ENCODE measurements around the gene DNAH6.

DNAH6 gene

DNA sequence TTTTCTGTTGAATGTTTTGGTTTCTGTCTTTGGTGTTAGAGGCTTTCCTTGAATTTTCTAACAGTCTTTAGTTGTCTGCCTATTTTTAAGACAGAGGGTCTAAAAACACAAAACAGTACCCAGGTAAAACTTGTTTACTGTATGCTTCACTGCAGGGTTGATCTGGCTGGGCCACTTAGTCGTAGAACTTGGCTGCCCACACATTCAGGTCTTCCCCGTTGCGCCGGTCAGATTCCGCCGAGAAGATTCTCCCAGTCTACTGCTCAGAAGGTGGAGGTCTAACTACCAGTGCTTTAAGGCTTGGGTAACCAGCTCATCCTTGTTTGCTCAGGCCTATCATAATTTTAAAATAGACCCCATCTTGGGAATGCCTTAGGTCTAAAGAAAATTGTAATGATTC, 24.6 kb upstream of the DNAH6 start:
- DNase-seq (ENCODE audit: extremely low read depth, low read depth): no peak
- TF ChIP-seq, protein P1, sequence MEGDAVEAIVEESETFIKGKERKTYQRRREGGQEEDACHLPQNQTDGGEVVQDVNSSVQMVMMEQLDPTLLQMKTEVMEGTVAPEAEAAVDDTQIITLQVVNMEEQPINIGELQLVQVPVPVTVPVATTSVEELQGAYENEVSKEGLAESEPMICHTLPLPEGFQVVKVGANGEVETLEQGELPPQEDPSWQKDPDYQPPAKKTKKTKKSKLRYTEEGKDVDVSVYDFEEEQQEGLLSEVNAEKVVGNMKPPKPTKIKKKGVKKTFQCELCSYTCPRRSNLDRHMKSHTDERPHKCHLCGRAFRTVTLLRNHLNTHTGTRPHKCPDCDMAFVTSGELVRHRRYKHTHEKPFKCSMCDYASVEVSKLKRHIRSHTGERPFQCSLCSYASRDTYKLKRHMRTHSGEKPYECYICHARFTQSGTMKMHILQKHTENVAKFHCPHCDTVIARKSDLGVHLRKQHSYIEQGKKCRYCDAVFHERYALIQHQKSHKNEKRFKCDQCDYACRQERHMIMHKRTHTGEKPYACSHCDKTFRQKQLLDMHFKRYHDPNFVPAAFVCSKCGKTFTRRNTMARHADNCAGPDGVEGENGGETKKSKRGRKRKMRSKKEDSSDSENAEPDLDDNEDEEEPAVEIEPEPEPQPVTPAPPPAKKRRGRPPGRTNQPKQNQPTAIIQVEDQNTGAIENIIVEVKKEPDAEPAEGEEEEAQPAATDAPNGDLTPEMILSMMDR (IDR thresholded peaks at IDR 0.05; ENCODE audit: low read depth, low read length): no peak

DNA sequence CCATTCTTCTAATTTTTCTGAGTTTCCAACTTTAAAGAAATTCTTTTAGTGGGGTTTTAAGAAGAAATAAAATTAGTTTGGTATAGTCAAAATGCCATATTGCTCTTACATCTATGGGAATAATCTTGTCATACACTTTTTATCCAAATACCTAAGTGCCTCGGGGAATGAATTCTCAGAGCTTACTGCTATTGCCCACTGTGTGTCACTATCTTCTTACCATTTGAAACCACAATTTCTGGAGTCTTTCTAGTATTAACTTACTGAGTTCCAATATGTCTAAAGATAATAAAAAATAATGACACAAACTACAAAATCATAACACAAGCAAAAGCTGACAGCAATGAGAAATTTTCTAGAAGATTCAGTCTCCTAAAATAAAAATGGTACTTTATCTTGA, 23.7 kb upstream of the DNAH6 start:
- TF ChIP-seq, protein P1 (IDR thresholded peaks at IDR 0.05; ENCODE audit: low read depth, low read length): peak; percentile 18
- DNase-seq (ENCODE audit: extremely low read depth, low read depth): no peak

DNA sequence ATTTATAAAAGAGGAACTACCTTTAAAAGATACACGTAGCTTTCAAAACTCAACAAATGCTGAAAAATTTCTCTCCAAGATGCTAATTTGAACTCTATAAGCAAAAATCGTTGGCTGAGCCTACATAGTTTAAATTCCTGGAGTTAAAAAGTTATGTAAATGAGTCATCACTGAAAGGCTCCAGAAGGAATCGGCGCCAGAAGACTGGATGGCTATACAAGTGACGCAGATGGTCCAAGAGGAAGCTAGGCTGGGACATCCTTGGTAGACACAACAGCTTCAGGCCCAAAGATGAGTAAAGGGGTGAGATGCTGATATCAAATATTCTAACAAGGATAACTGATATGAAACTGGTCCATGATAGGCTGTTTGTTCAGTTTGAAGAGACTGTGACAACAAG, 22.8 kb upstream of the DNAH6 start:
- peak; percentile 44 for DNase-seq (ENCODE audit: extremely low read depth, low read depth)
- TF ChIP-seq, protein P1 (IDR thresholded peaks at IDR 0.05; ENCODE audit: low read depth, low read length): no peak

DNA sequence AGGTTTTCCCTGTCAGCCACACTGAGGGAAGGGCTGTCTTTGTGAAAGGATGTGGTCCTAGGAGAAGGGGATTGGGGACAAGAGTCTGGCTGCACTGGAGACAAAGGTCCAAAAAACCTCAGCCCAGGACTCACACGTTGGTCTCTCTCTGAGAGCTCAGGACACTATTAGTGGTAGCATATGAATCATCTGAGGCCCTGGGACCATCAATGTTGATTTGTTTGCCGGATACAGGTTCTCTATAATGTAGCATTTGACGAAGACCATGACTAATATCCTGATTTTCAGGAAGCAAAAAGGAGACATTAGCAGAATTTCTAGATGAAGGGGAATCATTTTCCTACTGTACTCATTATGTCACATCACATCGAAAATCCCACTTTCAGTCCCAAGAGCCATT, 22.2 kb upstream of the DNAH6 start:
- TF ChIP-seq, protein P1 (IDR thresholded peaks at IDR 0.05; ENCODE audit: low read depth, low read length): no peak
- no peak for DNase-seq (ENCODE audit: extremely low read depth, low read depth)

DNA sequence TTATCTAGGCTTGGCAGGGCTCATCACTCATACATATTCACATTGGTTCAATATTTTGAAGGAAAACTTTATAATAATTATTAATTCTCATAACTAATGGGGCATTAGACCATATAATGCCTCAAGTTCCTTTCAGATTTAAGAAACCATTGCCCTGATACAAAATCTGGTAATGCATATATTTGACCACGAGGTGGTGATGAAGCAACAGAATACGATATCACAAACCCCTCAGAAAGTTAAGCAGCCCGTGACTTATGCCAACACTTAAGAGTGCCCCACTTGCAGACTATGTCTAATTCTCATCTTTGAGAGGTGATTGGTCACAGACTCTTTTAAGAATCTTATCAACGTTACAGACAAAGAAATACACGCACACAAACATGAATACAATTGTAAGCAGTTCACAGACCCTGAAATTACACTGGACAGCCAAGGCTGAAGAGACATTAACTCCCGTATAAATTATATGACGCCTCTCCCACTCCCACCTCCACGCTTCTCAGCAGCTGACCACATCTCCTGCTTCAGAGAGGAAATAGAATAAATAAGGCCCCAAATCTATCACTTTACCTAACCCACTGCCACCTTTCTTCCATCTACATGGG, 20.7 kb upstream of the DNAH6 start:
- peak; percentile 34 for DNase-seq (ENCODE audit: extremely low read depth, low read depth)
- TF ChIP-seq, protein P1 (IDR thresholded peaks at IDR 0.05; ENCODE audit: low read depth, low read length): peak; percentile 56

DNA sequence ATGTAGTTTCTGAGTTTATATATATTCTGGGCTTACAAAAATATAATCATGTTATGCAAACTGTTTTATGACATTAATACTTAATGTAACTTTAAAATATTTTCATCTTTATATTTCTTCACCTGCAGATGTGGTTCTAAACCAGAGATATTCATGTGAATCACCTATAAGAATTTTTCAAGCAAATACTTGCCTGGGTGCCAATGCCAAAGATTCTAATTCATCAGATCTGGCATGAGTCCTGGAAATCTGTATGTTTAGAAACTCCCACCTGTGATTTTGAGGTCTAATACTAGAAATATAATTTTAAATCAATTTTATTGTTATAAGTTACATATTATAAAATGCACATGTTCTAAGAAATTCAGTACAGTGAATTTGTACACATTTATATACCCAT, 19.9 kb upstream of the DNAH6 start:
- DNase-seq (ENCODE audit: extremely low read depth, low read depth): no peak
- TF ChIP-seq, protein P1 (IDR thresholded peaks at IDR 0.05; ENCODE audit: low read depth, low read length): no peak

DNA sequence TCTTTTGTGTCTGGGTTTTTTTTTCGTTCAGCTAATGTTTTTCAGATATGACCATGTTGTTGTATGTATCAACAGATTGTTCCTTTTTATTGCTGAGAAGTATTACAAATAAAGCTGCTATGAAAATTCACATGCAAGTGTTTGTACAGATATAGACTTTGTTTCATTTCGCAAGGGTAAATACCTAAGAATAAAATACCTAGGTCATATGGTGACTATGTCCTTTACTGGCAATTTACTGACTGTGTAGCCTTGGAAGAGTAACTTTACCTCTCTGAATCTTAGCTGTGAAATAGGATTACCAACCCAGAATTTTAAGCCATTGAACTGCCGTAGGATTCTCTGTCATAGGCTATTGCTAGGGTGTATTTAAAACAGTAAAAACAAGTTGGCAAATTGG, 19.0 kb upstream of the DNAH6 start:
- DNase-seq (ENCODE audit: extremely low read depth, low read depth): no peak
- TF ChIP-seq, protein P1 (IDR thresholded peaks at IDR 0.05; ENCODE audit: low read depth, low read length): no peak
